Pancreas (tissue), 10 donors: ENCODE results near the gene HOXC5. TPM values are rescaled to one million over a fixed set of nuclear protein-coding genes. Genes with fewer than 3 reads are reported as not detected.

ENCODE experiments used
- ATAC-seq, 4 donors: fragments of 200-7000 bp; cut with Tn5 transposase; one replicate each; pipeline versions ENCODE4 v1.8.0 to v1.9.1; 2020; ENCODE audit warnings: mild to moderate bottlenecking in 4 of 4, moderate library complexity in 4 of 4
- DNase-seq, 6 donors: peaks; one replicate each; pipeline ENCODE4 v3.0.0-alpha.2; 2020
- FAIRE-seq: peaks from 2 replicates; lab custom pipeline; 2012; peaks lifted over from hg19 to GRCh38; lab: Jason Lieb, UNC
- H3K27ac ChIP-seq, 4 donors: fragments of 200-600 bp; sonication (generic); 1 replicate in 3 of 4; 2 replicates in 1 of 4; pipeline versions ENCODE4 v1.5.0 to v1.8.0; 2020
- H3K27me3 ChIP-seq, 4 donors: fragments of 200-600 bp; one replicate each; pipeline ENCODE4 v1.8.0; 2021
- H3K36me3 ChIP-seq, 3 donors: fragments of 200-600 bp; sonication (generic) in 1 of 3; one replicate each; pipeline versions ENCODE4 v1.5.0 to v1.8.0; 2020 to 2021
- H3K4me1 ChIP-seq, 3 donors: fragments of 200-600 bp; one replicate each; pipeline ENCODE4 v1.8.0; 2021
- H3K4me3 ChIP-seq, 4 donors: fragments of 200-600 bp; sonication (generic) in 2 of 4; one replicate each; pipeline versions ENCODE4 v1.5.0 to v1.8.0; 2020 to 2021
- H3K9me3 ChIP-seq, 4 donors: fragments of 200-600 bp; one replicate each; pipeline ENCODE4 v1.8.0; 2021
- WGBS, 2 donors: extraction: QIAGEN DNeasy Blood & Tissue Kit; methylation state at CpG; one replicate each; pipeline ENCODE4 v1.1.7; 2013; 5-methylcytosine and 5-hydroxymethylcytosine counted together
- intact Hi-C, 3 donors: fragments of 100-400 bp; cut with DNase I; formaldehyde crosslinking; loops; one replicate each; pipeline versions ENCODE4 v1.11.1 to v1.14.2; 2022
- polyA plus RNA-seq, 2 donors: library from polyadenylated mRNA; stranded (reverse); fragments of 200-250 nt; gene quantifications; one replicate each; pipeline ENCODE4 v1.2.3, GENCODE V29; 2013
- total RNA-seq, 6 donors: library from RNA; stranded (reverse); fragmentation: NEBNext Ultra II Directional in 4 of 6; extraction: Animal tissue kit (Norgen Biotek cat#: 25700) in 4 of 6; gene quantifications; one replicate each; pipeline versions ENCODE4 v1.2.1 to v1.2.4, GENCODE V29; 2021 to 2023
- TF ChIP-seq, protein P1 (sequence below), 4 donors: fragments of 200-600 bp; sonication (generic) in 3 of 4; IDR thresholded peaks; one replicate each; pipeline versions ENCODE4 v1.5.0 to v1.8.0; 2021; ENCODE audit warnings: antibody characterized with exemption in 4 of 4
- donor health status: healthy with polysubstance abuse.
- donor health status: DM: no; HTN: no; CAD: no; lungs with moderate emphysema.
- donor health status: DM: no; HTN: no; CAD: no.
- donor health status: control.
- donor health status: control.
- donor health status: Bipolar disorder and iron deficiency.
- donor health status: DM: yes; HTN: yes; CAD: no.
- donor health status: DM: no; HTN: no; CAD: no.
- donor health status: DM: no; HTN: no; CAD: no.
- donor health status: DM: yes; HTN: yes; CAD: no.

The HOXC5 gene
- total and polyA plus RNA-seq, 8 donors, result not detected

GRCh38 chr12:54022960-54023884 is 9.6 kb upstream of the HOXC5 start:
- 40 to 48% methylated on average over 8 of the region's 8 CpGs for WGBS, 2 donors
- Histone ChIP-seq H3K27me3 (peaks cover 0 to 42% (median 7%) of the 10 kb centered on the region in 4 donors), H3K27ac (no peak overlapping the region), H3K4me3 (no peak overlapping the region), H3K9me3 (no peaks in the 10 kb centered on the region), H3K36me3 (no peaks in the 10 kb centered on the region), H3K4me1 (no peaks in the 10 kb centered on the region)
- FAIRE-seq (no peak), DNase-seq (no peak), ATAC-seq (no peak)
- intact Hi-C loops, result no loop called here
- TF ChIP-seq, protein P1, sequence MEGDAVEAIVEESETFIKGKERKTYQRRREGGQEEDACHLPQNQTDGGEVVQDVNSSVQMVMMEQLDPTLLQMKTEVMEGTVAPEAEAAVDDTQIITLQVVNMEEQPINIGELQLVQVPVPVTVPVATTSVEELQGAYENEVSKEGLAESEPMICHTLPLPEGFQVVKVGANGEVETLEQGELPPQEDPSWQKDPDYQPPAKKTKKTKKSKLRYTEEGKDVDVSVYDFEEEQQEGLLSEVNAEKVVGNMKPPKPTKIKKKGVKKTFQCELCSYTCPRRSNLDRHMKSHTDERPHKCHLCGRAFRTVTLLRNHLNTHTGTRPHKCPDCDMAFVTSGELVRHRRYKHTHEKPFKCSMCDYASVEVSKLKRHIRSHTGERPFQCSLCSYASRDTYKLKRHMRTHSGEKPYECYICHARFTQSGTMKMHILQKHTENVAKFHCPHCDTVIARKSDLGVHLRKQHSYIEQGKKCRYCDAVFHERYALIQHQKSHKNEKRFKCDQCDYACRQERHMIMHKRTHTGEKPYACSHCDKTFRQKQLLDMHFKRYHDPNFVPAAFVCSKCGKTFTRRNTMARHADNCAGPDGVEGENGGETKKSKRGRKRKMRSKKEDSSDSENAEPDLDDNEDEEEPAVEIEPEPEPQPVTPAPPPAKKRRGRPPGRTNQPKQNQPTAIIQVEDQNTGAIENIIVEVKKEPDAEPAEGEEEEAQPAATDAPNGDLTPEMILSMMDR (IDR thresholded peaks at IDR 0.05), result no peak

GRCh38 chr12:54024127-54024526 is 8.7 kb upstream of the HOXC5 start:
- no peak for DNase-seq
- 24 to 32% methylated on average over 17 of the region's 17 CpGs for WGBS, 2 donors
- H3K27me3 ChIP-seq, result peaks cover 0 to 50% (median 7%) of the 10 kb centered on the region in 4 donors
- no peak overlapping the region for H3K4me3 ChIP-seq
- intact Hi-C loops, result no loop called here
- H3K4me1 ChIP-seq, result no peaks in the 10 kb centered on the region
- TF ChIP-seq, protein P1 (IDR thresholded peaks at IDR 0.05), result no peak
- H3K36me3 ChIP-seq, result no peaks in the 10 kb centered on the region
- no peak for ATAC-seq
- FAIRE-seq, result no peak
- no peak overlapping the region for H3K27ac ChIP-seq
- no peaks in the 10 kb centered on the region for H3K9me3 ChIP-seq

DNA sequence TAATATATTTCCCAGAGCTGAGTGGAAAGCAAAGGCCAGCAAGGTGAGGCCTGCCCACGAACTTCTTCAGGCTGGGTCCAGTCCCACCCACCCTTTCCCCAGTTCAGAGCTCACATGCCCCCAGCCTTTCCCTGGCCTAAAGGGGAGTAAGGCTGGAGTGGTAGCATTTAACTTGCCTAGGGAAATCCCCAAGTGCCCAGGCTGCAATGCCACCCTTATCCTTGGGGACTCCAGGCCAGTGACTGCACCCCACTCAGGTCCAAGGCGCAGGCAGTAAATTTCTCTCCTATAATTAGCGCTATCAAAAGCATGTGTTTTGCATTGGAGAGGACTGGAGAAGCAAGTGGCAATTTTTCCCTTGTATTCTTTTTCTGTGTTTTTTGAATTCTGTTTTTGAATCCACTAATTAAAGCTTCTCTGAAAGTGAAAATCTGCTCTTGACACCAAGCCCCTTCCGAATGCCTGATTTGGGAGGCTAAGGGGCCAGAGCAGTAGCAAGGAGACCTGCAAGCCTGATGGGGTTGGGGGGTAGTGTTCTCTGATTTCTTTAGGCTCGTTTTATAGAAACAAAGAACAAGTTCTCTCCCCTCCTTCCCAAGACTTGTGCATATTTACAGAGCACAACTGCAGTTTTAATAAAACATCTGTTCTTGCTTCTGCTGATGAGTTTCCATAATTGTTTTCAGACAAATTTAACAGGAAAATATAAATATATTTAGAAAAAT is 8.1 kb upstream of the HOXC5 start:
- intact Hi-C loops, result no loop called here

DNA sequence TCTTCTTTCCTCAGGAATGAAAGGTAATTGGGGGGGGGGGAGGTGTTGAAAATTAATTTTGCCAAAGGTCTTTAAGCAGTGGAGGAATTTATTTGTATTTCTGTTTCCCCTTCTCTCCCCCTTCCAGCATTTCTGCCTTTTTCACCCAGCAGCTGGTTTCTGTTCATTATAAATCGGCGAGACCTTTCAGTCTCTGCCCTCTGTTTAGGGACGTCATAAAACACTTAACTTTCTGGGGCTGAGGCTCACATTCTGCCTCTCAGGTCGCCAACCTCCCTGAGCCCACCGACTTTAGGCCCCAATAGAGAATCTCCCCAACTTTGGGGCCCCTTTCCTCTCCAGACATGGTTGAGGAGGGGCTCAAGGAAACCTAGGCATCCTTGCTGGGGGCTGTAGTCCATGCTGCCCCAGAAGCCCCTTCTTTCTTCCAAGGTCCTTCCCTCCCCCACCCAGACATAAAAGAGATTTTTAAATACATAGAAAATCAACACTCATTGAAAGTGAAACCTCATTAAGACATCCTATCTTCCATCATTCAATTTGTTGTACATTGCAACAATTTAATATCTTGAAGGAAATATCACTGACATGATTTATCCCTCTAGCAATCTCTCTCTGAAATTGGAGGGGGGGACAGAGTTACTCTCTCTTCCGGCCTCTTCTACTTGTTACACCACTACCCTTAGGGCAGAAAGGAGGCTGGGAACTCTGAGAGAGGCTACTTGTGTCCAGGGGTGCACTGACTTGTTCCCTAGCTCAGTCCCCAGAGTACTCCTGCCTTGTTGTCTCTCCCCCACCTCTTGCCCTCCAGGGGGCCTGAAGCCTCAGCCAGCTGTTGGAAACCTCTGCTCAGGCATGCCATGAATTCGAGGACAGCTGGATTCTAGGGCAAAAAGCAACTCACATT is 7.1 kb upstream of the HOXC5 start:
- Histone ChIP-seq H3K4me3 (no peak overlapping the region), H3K27ac (no peak overlapping the region), H3K36me3 (no peaks in the 10 kb centered on the region), H3K4me1 (no peaks in the 10 kb centered on the region), H3K9me3 (no peaks in the 10 kb centered on the region), H3K27me3 (peaks cover 0 to 62% (median 11%) of the 10 kb centered on the region in 4 donors)
- intact Hi-C loops, result no loop called here
- TF ChIP-seq, protein P1 (IDR thresholded peaks at IDR 0.05), result no peak
- WGBS, 2 donors, result 38 to 45% methylated on average over 7 of the region's 7 CpGs
- no peak for ATAC-seq
- no peak for DNase-seq
- FAIRE-seq, result no peak

More for the DNA sequence above, 8.1 kb upstream of the HOXC5 start:
- ATAC-seq (no peak), DNase-seq (no peak), FAIRE-seq (no peak)
- Histone ChIP-seq H3K36me3 (no peaks in the 10 kb centered on the region), H3K27me3 (peaks cover 0 to 52% (median 8%) of the 10 kb centered on the region in 4 donors), H3K27ac (no peak overlapping the region), H3K4me3 (no peak overlapping the region), H3K4me1 (no peaks in the 10 kb centered on the region), H3K9me3 (no peaks in the 10 kb centered on the region)
- TF ChIP-seq, protein P1 (IDR thresholded peaks at IDR 0.05), result no peak
- WGBS, 2 donors, result 49 to 51% methylated on average over 5 of the region's 5 CpGs
